Medulla oblongata (tissue), 1 donor: Measurements from ENCODE around the gene TUBG2.

Source experiments
- DNase-seq: peaks from one replicate; pipeline ENCODE4 v3.0.0-alpha.2; 2015; ENCODE audit errors: extremely low spot score

TUBG2 gene

GRCh38 chr17:42695500-42695899 is 36.4 kb downstream of the TUBG2 start:
- DNase-seq = no peak

GRCh38 chr17:42697108-42697811 is 38.2 kb downstream of the TUBG2 start:
- no peak for DNase-seq

- peak; percentile 19 for DNase-seq
Observed at GRCh38 chr17:42698736-42699414, 39.8 kb downstream of the TUBG2 start.

- no peak for DNase-seq
Observed at GRCh38 chr17:42699415-42699740, 40.3 kb downstream of the TUBG2 start.

GRCh38 chr17:42700586-42701289 is 41.7 kb downstream of the TUBG2 start:
- no peak for DNase-seq

GRCh38 chr17:42702446-42702845 is 43.4 kb downstream of the TUBG2 start:
- DNase-seq = no peak

GRCh38 chr17:42704490-42704836 is 45.4 kb downstream of the TUBG2 start:
- DNase-seq = no peak

GRCh38 chr17:42704837-42705494 is 45.9 kb downstream of the TUBG2 start:
- no peak for DNase-seq

- no peak for DNase-seq
Observed at GRCh38 chr17:42706732-42707131, 47.6 kb downstream of the TUBG2 start.

- no peak for DNase-seq
Observed at GRCh38 chr17:42708588-42708987, 49.5 kb downstream of the TUBG2 start.

- peak; percentile 54 for DNase-seq
Observed at GRCh38 chr17:42709561-42709960, 50.5 kb downstream of the TUBG2 start.
